NCI-H82 treated with DMSO at 0.1 percent for 48 hours (cell line): ENCODE measurements around the gene SLC6A19.
"Not testable (repeated sequence)": the region's sequence is repeated elsewhere in the genome, so short reads cannot be mapped to it uniquely, and the experiment has no call there.

Source experiments
- DNase-seq: peaks from one replicate; lab custom pipeline; 2025; ENCODE audit not compliant: unreplicated experiment; lab: John Stamatoyannopoulos, UW

Gene SLC6A19

DNA sequence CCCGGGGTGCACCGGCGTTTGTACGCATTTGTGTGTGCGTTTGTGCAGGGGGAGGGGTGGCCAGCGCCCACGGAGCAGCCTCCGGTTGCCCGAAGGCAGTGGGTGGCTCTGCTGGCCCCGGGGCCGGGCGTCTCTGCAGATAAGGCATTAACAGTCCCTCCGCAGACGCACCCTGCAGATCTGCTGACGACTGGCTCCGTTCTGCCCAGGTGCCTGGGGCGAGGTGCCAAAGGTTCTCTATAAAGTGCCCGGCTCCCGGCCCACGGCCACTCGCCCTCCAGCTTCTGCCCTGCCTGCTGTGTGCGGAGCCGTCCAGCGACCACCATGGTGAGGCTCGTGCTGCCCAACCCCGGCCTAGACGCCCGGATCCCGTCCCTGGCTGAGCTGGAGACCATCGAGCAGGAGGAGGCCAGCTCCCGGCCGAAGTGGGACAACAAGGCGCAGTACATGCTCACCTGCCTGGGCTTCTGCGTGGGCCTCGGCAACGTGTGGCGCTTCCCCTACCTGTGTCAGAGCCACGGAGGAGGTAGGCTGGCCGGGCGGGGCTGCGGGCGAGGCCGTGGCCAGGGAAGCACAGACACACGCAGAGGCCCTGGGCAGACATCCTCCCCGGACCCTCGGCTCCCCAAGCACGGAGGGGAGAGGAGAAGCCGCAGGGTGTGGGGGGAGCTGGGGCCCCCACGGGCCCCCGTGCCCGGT, at the start of gene SLC6A19:
Gene SLC6A19, plus strand, starts transcription at position 269 of the 699 bp plus-strand sequence. Its CDS starts 56 bp downstream, at position 325.
- DNase-seq, result no peak

DNA sequence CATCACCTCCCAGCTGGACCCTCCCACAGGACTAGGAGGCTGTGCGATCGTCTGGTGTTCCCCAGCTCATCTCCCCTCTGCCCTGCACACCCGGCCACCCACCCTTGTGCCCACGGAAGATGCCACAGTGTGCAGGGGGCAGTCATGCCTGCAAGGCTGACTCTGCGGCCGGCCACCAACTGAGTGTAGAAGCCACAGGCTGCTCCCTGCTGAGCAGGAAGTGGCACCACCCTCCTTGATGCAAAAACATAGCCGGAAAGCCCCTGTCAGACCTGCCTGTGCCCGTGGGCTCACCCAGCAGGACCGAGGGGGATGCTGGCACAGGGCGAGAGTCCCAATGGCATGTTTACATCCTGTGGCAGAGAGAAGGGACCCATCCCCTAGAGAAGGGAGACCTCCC, 49.2 kb upstream of the SLC6A19 start:
- no peak for DNase-seq

DNA sequence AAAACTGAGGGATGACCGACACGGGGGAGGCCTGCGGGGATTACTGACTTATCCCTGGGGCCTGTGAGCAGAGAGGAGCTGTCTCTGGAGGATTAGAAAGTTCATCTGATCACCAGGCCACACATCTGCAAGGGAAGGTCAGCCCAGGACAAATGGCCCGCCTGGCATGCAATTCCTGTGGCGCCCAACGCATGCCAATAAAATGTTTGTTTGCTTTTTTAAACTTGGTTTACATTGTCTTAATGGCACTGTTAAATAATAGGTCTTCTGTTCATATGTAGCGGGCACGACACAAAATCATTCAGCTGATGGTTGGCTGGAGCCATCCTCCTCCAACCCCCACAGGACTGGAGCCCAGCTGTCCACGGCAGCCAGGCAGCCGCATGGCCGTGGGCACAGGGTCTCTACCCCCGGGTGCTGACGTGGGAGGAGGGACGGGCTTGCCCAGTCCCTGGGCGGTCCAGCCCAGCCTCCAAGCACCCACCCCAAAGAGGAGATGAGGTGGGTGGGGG, 48.6 kb upstream of the SLC6A19 start:
- DNase-seq, result peak; percentile 34

DNA sequence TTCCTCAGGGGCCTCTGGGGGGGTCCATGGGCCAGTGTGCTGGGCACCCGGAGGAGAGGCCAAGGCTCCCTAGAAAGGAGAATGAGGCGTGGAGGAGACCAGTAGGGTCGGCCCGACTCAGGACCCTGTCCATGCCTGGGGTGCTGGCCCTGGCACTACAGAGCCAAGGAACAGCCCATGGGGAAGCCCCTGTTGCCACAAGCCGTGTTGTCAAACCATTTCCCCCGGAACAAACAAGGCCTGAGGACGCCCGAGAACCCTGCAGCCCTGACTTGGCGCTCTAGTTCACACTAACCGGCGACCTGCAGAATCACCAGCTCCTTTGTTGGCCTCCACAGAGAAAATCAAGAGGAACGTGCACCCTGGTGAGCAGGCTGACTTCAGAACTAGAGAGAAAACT, 48.0 kb upstream of the SLC6A19 start:
- no peak for DNase-seq

DNA sequence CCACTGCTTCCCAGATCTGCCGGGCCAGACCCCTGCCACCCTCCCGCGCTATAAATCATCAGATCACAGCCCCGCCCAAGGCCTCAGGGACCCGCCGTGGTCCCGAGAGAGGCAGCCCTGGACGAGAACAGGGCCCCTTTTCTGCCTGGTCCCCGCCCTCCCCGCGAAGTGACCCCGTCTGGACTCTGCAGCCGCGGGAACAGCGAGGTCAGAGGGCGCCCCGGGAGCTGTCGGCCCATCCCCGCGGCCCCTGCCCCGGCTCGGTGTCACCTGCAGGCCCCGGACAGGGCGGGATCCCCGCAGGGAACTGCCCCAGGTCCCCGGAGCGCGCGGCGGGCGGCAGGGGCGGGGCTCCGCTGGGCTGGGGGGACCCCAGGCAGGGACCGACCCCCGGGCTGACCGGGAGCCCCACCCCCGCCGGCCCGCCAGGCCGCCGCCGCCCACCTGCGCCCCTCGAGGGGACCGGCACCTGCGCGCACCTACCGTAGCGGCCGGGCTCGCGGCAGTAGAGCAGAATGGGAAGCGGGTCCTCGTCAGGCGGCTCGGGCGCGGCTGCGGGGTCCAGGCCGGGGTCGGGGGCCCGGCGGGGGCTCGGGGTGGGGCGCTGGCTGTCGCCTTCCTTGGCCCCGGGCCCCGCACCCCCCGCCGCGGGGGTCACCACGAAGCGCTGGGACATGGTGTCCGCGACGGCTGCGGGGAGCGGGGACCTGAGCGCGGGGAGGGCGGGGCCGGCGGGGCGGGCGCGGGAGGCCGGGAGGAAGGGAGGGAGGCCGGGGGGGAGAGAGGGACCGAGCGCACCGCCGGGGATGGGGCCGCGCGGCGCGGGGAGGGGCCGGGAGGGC, 46.0 kb upstream of the SLC6A19 start:
- no peak for DNase-seq

DNA sequence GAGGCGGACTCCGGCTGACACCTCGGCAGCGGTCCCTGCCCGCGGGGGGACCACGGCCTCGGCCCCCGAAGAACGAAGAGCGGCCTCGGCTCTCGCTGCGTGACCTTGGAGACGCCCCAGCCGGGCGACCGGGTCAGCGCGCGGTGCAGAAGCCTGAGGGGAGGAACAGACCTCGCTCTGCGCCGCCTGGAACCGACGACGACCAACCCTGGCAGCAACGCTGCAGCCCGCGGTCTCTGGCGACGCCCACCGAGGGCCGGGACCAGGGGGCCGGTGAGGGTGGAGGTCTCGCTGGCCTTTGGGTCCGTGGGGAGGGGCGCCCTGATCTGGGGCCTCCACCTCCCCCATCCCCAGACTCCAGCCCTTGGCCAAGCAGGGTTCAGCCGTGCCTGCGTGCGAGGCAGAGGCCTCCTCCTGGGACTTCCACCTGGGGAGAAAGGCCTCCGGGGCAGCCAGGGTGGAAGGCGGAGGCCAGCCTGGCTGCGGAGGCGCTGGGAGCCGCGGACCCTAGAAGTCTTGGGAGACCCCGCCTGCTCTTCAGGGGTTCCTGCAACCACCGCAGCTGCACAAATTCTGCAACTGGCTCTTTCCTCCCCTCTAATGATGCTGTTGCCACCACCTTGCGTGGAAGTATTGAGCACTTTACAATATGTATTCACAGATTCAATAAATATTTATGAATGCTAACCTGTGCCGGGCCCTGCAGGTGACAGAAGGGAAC, 45.2 kb upstream of the SLC6A19 start:
- DNase-seq, result no peak

DNA sequence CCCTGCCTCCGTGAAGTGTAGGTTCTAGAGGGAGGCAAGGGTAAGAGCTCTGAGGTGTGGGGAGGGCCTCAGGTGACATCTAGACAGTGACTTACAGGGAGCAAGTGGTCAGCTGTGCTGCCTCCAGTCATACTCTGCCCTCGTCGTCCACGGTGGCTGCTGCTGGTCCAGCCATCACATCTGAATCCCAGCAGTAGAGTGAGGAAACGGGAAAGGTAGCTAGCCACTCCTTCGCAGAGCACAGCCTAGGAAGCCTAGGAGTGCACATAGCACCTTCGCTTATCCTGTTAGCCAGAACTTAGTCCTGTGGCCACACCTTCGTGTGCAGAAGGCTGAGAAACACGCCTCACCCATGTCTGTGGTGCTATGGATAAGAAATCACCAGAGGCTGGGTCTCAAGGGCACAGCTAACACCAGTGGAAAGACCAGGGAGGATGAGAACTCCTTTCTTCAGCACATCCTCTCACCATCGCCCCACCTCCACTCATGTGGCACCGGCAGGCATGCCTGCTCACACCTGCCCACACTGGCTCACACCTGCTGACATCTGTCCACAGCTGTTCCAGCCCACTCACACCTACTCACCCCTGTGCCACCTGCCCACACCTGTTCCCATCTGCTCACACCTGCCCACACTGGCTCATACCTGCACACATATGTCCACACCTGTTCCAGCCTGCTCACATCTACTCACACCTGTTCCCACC, 44.5 kb upstream of the SLC6A19 start:
- no peak for DNase-seq

DNA sequence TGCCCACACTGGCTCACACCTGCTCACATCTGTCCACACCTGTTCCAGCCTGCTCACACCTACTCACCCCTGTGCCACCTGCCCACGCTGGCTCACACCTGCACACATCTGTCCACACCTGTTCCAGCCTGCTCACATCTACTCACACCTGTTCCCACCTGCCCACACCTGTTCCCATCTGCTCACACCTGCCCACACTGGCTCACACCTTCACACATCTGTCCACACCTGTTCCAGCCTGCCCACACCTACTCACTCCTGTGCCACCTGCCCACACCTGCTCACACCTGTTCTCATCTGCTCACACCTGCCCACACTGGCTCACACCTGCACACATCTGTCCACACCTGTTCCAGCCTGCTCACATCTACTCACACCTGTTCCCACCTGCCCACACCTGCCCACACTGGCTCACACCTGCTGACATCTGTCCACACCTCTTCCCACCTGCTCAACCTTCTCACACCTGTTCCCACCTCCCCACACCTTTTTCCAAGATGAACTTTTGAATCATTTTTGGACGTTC, 43.9 kb upstream of the SLC6A19 start:
- DNase-seq, result not testable (repeated sequence)

DNA sequence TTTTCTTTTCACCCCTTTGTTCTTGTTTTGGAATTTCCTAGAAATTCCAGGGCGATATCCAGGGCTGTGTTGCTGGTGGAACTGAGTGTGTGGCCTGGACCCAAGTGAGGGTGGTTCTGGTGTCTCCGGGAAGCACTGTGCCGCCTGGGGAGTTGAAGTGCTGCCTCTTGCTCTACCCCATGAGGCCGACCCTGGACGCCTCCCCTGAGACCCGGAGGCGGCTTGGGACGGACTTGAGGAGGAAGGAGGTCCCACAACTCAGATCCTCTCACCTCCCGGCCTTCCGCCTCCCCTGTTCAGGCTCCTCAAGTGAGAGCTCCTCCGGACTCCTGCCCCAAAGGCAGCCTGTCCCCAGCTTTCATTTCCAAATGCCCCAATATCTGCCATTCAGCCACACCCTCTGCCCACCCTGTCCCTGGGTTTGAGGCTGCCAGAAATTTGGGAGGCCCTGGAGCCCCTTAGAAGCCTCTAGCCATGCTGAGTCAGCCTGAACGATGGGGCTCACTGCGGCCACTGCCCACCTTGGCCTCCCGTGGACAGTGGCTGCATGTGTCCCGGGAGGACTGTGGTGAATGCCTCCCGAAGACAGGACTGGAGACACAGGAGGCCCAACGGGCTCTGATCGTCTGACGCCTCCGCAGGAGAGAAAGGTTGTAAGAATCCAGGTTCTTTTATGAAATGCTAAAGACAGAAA, 42.6 kb upstream of the SLC6A19 start:
- no peak for DNase-seq

DNA sequence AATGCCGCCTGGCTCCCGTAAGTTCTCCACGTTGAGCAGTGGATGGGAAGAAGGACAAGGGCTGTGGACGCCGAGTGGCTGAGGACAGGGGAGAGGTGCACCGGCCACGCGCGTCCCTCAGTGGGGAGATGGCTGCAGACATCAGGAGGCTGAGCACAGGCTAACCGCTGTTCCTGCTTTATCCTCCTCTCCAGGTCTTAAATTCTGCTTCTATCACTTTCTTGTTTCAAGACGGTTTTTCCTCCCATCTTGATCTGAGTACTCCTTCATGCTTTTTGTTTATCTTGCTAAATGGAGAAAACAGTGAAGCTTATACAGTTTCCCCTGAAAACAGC, 42.1 kb upstream of the SLC6A19 start:
- no peak for DNase-seq

DNA sequence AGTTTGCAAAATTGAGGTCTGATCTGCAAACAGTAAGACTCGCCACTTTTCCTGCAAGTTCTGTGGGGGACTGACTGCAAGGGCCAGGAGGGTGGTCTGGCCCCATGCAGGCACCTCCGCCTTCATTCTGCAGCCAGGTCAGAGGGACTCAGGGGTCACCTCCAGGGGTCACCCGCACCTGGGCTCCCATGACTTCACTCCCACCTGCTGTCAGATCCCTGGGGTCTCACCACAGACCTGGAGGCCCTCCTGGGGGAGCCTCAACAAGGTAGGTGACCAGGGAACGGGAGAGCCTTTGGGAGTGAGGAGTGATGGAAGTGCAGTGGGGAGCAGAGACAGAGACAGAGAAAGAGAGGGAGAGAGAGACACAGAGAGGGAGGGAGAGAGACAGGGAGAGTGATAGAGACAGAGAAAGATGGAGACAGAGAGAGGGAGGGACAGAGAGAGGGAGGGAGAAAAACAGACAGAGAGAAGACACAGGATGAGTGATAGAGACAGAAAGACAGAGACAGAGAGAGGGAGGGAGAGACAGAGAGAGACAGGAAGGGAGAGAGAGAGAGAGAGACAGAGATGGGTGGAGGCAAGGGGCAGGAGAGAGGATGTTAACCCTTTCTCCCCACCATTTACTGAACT, 41.5 kb upstream of the SLC6A19 start:
- no peak for DNase-seq

DNA sequence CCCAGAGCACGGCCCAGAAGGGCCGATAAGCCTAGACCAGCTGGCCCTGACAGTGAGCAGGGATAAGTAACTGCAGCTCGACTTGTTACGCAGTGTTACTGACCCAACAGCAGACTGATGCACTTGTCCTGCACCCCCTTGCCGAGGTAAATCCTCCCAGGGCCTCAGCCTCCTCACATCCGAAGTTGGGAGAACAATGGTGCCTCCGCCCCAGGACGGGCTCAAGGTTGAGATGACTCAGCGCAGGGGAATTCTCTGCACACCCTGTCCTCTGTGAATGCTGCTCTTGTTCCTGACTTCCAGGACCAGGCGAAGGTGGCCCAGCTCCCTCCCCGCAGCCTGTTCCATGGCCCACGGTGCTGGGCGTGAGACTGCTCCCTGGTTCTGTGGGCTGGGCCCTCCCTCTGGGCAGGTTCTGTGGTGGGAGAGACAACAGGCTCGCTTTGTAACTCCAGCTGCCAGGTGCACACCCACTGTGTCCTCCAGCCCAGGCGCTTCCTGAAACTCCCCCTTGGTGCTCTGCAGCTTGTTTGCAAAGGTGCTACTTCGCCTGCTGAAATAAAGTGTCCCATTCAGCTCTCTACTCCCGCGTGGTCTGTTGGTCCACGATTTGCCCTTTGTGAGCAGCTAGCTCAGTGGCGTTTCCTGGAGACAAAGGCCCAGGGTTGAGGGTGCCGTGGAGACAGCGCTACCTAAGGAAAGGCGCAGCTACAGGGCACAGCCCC, 40.1 kb upstream of the SLC6A19 start:
- no peak for DNase-seq

DNA sequence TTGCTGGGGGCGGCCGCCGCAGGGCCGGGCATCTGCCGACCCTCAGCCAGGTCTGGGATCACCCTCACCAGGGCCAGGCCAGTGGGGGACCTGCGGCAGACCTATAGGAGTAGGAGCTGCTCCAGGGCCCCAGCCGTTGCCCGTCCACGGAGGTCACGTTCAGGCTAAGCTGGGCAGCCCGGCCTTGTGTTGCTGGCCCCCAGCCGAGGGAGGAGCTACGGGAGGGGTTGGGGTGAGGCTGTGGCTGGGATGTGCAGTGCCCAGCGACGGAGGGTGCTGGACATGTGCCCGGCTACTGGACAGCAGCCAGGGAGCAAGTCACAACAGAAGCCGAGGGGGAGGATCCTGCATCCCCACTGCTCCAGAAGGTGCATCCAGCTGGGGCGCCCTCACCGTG, 39.6 kb upstream of the SLC6A19 start:
- no peak for DNase-seq

DNA sequence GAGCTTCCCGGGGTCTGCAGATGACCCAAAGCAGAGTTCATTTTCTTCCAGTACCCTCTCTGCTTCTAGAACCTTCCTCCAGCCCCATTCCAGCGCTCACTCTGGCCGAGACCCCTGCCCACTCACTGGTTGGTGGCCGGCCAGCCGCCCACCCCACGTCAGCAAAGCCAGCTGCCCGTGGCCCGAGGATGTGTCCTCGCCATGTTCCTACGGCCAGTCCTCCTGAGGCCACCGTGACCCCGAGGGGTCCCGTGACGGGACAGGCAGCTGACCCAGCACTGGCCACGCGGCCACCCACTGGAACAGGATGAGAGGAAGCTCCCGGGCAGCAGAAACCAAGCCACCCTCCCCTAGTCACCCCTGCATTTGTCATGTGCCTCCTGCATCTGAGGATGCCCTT, 39.1 kb upstream of the SLC6A19 start:
- no peak for DNase-seq

DNA sequence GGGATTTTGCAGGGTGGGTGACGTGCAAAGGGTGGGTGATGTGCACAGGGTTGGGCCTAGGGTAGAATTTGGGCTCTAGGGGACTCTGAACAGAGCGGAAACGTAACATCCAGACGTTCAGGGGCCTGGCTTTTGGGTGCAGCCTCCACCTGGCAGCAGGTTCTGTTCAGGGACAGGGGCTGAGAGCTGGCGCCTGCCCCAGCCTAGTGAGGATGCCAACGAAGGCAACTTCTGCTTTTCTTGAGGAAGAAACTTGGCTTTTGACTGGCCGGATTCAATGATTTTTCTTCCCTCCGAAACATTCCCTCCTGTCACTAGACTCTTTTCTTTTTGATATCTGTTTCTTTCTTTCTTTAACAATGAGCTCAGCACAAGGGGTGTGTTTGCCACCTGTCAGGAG, 38.6 kb upstream of the SLC6A19 start:
- no peak for DNase-seq

DNA sequence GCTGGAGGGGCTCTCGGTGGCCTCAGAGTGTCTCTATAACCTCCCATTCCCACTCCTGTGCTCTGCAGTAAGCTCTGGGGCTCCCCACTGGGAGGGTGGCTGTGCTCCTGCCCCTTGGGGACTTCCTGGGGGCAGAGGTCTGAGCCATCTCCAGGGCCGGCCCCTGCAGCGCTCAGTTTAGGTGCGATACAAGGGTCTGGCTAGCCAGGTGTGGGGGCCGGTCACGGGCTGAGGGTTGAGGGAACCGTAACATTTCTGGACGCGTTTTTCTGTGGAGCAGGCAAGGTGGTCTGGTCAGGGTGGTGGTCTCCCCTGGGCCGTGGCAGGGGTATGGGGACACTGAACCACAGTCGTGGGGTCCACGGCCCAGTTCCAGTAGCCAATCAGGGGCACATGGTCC, 38.0 kb upstream of the SLC6A19 start:
- DNase-seq, result no peak

DNA sequence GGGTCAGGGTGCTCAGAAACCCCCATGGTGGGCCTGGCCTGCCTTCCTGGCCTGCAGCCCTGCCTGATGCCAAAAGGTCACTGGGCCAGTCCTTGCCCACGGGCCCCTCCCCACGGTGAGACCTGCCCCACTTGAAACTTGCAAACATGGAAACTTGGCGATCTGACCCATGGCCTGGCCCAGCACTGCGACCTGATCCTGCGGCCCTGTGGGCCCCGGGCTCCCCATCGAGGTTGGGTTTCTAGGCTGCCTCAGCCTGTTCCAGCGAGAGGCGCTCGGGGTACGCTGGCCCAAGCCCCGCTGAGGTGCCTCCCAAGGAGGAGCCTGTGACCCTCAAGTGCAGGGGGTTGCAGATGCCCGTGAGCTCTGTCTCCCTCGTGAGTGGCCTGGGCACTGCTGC, 37.5 kb upstream of the SLC6A19 start:
- DNase-seq, result no peak

DNA sequence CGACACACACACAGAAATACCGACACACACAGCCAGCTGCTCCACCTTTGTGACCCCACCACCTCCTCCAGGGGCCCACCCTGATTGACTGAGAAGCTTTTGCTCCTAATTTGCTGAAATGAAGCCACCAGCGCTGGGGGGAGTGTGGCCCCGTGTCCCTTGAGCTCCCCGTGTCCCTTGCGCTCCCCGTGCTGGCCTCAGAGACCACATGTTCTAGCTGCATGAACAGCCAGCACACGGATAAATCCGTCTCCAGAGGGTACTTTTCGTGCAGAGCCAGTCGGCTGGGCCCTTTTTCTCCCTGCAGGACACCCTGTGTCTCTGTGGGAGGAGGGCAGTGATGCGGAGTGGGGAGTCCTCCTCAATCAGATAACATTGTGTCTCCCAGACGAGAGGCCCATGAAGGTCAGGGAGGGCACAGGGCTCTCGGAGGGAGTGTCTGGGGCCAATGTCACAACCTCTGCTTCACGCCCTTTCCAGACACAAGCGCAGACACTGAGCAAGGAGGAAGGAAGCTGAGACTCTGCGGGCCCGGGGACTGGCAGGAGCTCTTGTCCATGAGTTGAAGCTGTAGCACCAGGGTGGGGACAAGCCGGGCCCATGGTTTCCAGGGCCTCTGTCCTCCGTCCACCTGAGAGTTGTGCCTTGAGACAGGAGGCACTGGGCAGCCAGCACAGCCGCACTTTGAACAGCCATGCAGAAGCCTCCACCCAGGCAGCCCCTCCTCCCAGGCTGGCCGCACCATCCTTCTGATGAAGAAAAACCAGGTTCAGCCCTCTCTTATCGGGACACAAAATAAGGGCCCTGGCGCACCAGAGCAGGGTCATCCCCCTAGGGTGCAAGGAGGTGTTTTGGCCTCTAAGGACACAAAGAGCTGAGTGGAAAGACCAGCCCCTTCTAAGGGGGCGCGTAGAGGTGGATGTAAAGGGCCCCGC, 36.4 kb upstream of the SLC6A19 start:
- no peak for DNase-seq
